IgD-negative memory B cell (primary cell): ENCODE data around the gene NRBF2. TPM values are rescaled to one million over a fixed set of nuclear protein-coding genes. Genes with fewer than 3 reads are reported as not detected.

Experiments
- H3K27ac Mint-ChIP-seq, 3 donors: one replicate each; pipeline ENCODE4 v1.8.0; 2020 to 2022; ENCODE audit warnings: mild to moderate bottlenecking in 3 of 3, mixed read lengths in 3 of 3, moderate library complexity in 1 of 3
- H3K27me3 Mint-ChIP-seq: one replicate; pipeline ENCODE4 v1.8.0; 2021; ENCODE audit warnings: mixed read lengths
- H3K36me3 Mint-ChIP-seq: one replicate; pipeline ENCODE4 v1.8.0; 2020; ENCODE audit warnings: mild to moderate bottlenecking, mixed read lengths
- H3K4me1 Mint-ChIP-seq, 3 donors: one replicate each; pipeline ENCODE4 v1.8.0; 2020 to 2022; ENCODE audit warnings: mixed read lengths in 3 of 3, mild to moderate bottlenecking in 1 of 3
- H3K4me3 Mint-ChIP-seq, 4 donors: one replicate each; pipeline ENCODE4 v1.8.0; 2020 to 2022; ENCODE audit warnings: mild to moderate bottlenecking in 4 of 4, mixed read lengths in 4 of 4, moderate library complexity in 3 of 4
- H3K9me3 Mint-ChIP-seq, 3 donors: one replicate each; pipeline ENCODE4 v1.8.0; 2020 to 2021; ENCODE audit warnings: mixed read lengths in 3 of 3, mild to moderate bottlenecking in 1 of 3
- polyA plus RNA-seq: library from polyadenylated mRNA; unstranded; fragments of 300-500 nt; fragmentation: Illumina TruSeq; gene quantifications from one replicate; pipeline ENCODE4 v1.2.3, GENCODE V29; 2021

The NRBF2 gene
- polyA plus RNA-seq, 1 donor from 2014 or later = 24.2 TPM

GRCh38 chr10:63166742-63167258 lies 33.7 kb downstream of the NRBF2 start:
- H3K27ac Mint-ChIP-seq = peak overlapping the region in 1 of 3 donors; percentile 24

DNA sequence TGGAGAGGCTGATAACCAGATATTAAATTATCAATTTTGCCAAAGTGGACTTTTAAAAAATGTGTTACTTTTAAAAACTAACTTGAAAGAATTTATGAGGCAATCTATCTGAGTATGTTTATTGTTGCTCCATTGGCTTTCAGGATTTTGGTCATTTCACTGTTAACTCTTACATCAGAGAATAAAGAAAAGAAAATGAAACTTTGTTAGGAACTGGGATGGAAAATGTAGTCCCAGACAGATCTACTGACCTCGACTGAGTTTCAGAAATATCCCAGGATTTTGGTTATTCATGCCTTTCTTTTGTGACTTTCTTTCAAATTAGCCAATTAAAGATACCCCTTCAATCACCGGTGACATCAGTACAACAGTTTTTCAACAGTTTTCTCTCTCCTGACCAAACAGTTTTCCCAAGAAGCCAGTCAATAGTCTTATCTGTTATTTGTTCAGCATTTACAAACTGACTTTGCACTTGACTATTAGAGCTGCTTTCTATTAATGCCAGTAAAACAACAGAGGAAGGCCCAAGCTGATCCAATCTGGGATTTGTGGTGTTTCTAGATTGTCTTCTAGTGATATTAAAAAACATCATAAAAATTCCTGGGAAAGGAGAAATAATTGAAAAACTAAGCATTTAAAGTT lies 35.8 kb downstream of the NRBF2 start:
- Mint-ChIP-seq H3K4me1 (peaks cover 14 to 26% (median 18%) of the 10 kb centered on the region in 3 donors), H3K27ac (peak overlapping the region in 2 of 3 donors; percentile 72 to 82), H3K9me3 (no peaks in the 10 kb centered on the region), H3K4me3 (peak overlapping the region in 1 of 4 donors; percentile 10), H3K36me3 (peaks cover 3% of the 10 kb centered on the region), H3K27me3 (no peaks in the 10 kb centered on the region)

More at GRCh38 chr10:63166742-63167258, 33.7 kb downstream of the NRBF2 start:
- Mint-ChIP-seq H3K4me3 (no peak overlapping the region), H3K27me3 (no peaks in the 10 kb centered on the region), H3K36me3 (peaks cover 3% of the 10 kb centered on the region), H3K9me3 (no peaks in the 10 kb centered on the region), H3K4me1 (peaks cover 0 to 17% (median 5%) of the 10 kb centered on the region in 3 donors)

GRCh38 chr10:63169624-63170023 lies 36.5 kb downstream of the NRBF2 start:
- Mint-ChIP-seq H3K4me3 (no peak overlapping the region), H3K4me1 (peaks cover 19 to 33% (median 23%) of the 10 kb centered on the region in 3 donors), H3K27me3 (no peaks in the 10 kb centered on the region), H3K36me3 (peaks cover 6% of the 10 kb centered on the region), H3K9me3 (no peaks in the 10 kb centered on the region), H3K27ac (peak overlapping the region in 1 of 3 donors; percentile 82)

DNA sequence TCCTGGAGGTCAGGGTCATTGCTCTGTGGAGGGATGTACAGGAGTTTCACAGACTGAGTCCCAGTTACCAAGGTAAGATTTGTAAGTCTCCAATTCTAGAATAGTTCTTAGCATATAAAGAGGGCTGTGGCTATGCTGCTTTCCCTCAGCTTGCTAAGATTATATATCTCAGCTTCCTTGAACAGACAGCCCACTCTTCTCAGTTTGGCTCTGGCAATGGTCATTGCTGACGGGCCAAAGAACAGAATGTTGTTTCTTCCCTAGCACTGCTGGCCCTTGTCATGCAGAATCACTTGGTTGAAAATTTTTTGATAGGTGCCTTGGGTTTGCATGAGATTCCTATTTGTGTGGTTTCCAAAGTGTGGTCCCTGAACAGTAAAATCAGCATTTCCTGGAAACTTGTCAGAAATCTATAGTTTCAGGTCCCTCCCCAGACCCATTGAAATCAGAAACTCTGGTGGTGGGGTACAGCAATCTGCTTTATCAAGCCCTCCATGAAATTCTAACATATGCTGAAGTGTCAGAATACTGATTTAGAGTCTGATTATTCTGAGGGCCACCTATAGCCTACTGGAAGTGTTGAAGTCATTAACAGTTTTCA lies 38.2 kb downstream of the NRBF2 start:
- Mint-ChIP-seq H3K36me3 (peaks cover 6% of the 10 kb centered on the region), H3K27me3 (no peaks in the 10 kb centered on the region), H3K27ac (peak overlapping the region; percentile 35 to 39 (median 35)), H3K4me1 (peaks cover 21 to 33% (median 22%) of the 10 kb centered on the region in 3 donors), H3K9me3 (no peaks in the 10 kb centered on the region), H3K4me3 (no peak overlapping the region)

DNA sequence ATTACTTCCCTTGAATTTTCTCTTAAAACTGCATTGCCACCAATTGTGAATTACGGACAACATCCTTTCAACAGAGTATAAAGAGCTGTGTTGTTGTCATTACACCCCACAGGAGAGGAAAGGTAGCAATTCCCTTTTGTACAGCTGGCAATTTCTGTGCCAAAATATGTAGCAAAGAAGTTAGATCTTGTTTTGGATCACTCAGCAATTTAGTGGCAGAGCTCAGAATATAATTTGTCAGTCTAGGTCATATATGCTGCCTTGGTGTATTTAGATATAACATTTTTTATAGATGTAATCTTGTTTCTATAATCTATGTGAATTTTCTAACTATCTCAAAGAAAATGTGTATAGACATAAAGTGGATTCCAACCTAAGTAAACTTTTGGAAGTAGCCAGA lies 38.8 kb downstream of the NRBF2 start:
- Mint-ChIP-seq H3K4me1 (peaks cover 21 to 29% (median 22%) of the 10 kb centered on the region in 3 donors), H3K27ac (peak overlapping the region in 2 of 3 donors; percentile 35), H3K9me3 (no peaks in the 10 kb centered on the region), H3K4me3 (no peak overlapping the region), H3K27me3 (no peaks in the 10 kb centered on the region), H3K36me3 (peaks cover 6% of the 10 kb centered on the region)

DNA sequence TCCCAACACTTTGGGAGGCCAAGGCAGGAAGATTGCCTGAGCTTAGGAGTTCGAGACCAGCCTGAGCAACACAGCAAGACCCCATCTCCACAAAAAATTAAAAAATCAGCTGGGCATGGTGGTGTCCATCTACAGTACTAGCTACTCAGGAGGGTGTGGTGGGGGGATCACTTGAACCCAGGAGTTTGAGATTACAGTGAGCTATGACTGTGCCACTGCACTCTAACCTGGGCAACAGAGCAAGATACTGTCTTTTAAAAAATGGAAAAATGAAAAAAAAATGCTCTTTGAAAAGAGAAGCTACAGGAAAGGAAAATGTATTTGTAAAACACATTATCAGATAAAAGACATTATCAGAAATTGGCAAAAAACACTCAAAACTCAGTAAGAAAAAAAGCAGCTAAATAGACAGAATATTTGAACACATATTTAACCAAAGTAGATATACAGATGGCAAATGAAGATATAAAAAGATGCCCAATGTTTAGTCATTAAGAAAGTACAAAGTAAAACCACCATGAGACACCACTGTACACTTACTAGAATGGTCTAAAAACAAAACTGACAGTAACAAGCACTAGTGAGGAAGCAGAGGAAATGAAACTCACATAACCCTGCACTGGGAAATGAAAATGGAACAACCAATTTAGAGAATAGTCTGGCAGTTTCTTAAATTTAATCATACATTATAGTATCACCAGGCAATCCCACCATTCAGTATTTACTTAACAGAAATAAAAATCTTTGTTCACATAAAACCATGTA lies 40.5 kb downstream of the NRBF2 start:
- peaks cover 22 to 39% (median 22%) of the 10 kb centered on the region in 3 donors for H3K4me1 Mint-ChIP-seq
- peak overlapping the region in 2 of 4 donors; percentile 41 to 76 for H3K4me3 Mint-ChIP-seq
- H3K9me3 Mint-ChIP-seq = no peaks in the 10 kb centered on the region
- no peaks in the 10 kb centered on the region for H3K27me3 Mint-ChIP-seq
- H3K27ac Mint-ChIP-seq = peak overlapping the region; percentile 68 to 91 (median 83)
- H3K36me3 Mint-ChIP-seq = peaks cover 9% of the 10 kb centered on the region

- H3K4me1 Mint-ChIP-seq = peaks cover 19 to 34% (median 22%) of the 10 kb centered on the region in 3 donors
- H3K4me3 Mint-ChIP-seq = no peak overlapping the region
Measured at GRCh38 chr10:63175534-63175933, 42.4 kb downstream of the NRBF2 start.

GRCh38 chr10:63192826-63193225 lies 59.7 kb downstream of the NRBF2 start:
- peak overlapping the region in 2 of 3 donors; percentile 24 to 65 for H3K27ac Mint-ChIP-seq
- no peaks in the 10 kb centered on the region for H3K9me3 Mint-ChIP-seq
- no peaks in the 10 kb centered on the region for H3K27me3 Mint-ChIP-seq
- H3K36me3 Mint-ChIP-seq = peaks cover 2% of the 10 kb centered on the region
- no peak overlapping the region for H3K4me3 Mint-ChIP-seq
- H3K4me1 Mint-ChIP-seq = peaks cover 0 to under 1% (median under 1%) of the 10 kb centered on the region in 3 donors

More at GRCh38 chr10:63175534-63175933, 42.4 kb downstream of the NRBF2 start:
- Mint-ChIP-seq H3K27ac (peak overlapping the region in 1 of 3 donors; percentile 46), H3K36me3 (peaks cover 5% of the 10 kb centered on the region), H3K27me3 (no peaks in the 10 kb centered on the region), H3K9me3 (no peaks in the 10 kb centered on the region)

- Mint-ChIP-seq H3K4me3 (no peak overlapping the region), H3K36me3 (peaks cover 2% of the 10 kb centered on the region), H3K9me3 (no peaks in the 10 kb centered on the region), H3K27me3 (no peaks in the 10 kb centered on the region), H3K4me1 (peaks cover 0 to 12% (median 12%) of the 10 kb centered on the region in 3 donors), H3K27ac (peak overlapping the region in 2 of 3 donors; percentile 68 to 74)
Measured at GRCh38 chr10:63197344-63198092, 64.4 kb downstream of the NRBF2 start.

GRCh38 chr10:63199716-63200115 lies 66.6 kb downstream of the NRBF2 start:
- Mint-ChIP-seq H3K9me3 (no peaks in the 10 kb centered on the region), H3K4me1 (peaks cover 6 to 20% (median 19%) of the 10 kb centered on the region in 3 donors), H3K27me3 (no peaks in the 10 kb centered on the region), H3K36me3 (peaks cover 3% of the 10 kb centered on the region), H3K4me3 (no peak overlapping the region), H3K27ac (peak overlapping the region in 1 of 3 donors; percentile 39)

- H3K4me3 Mint-ChIP-seq = no peak overlapping the region
- H3K27ac Mint-ChIP-seq = no peak overlapping the region
- H3K36me3 Mint-ChIP-seq = peaks cover 4% of the 10 kb centered on the region
- H3K9me3 Mint-ChIP-seq = no peaks in the 10 kb centered on the region
- H3K4me1 Mint-ChIP-seq = peaks cover 12 to 26% (median 25%) of the 10 kb centered on the region in 3 donors
- no peaks in the 10 kb centered on the region for H3K27me3 Mint-ChIP-seq
Measured at GRCh38 chr10:63200431-63200830, 67.3 kb downstream of the NRBF2 start.

- H3K27ac Mint-ChIP-seq = no peak overlapping the region
Measured at GRCh38 chr10:63201118-63201517, 68.0 kb downstream of the NRBF2 start.

More at GRCh38 chr10:63201118-63201517, 68.0 kb downstream of the NRBF2 start:
- Mint-ChIP-seq H3K4me3 (no peak overlapping the region), H3K27me3 (no peaks in the 10 kb centered on the region), H3K4me1 (peaks cover 18 to 32% (median 28%) of the 10 kb centered on the region in 3 donors), H3K36me3 (peaks cover 4% of the 10 kb centered on the region), H3K9me3 (no peaks in the 10 kb centered on the region)
